ENCODE measurements around the gene RRP7A.
"Not testable (repeated sequence)": the region's sequence is repeated elsewhere in the genome, so short reads cannot be mapped to it uniquely, and the experiment has no call there.

DNA sequence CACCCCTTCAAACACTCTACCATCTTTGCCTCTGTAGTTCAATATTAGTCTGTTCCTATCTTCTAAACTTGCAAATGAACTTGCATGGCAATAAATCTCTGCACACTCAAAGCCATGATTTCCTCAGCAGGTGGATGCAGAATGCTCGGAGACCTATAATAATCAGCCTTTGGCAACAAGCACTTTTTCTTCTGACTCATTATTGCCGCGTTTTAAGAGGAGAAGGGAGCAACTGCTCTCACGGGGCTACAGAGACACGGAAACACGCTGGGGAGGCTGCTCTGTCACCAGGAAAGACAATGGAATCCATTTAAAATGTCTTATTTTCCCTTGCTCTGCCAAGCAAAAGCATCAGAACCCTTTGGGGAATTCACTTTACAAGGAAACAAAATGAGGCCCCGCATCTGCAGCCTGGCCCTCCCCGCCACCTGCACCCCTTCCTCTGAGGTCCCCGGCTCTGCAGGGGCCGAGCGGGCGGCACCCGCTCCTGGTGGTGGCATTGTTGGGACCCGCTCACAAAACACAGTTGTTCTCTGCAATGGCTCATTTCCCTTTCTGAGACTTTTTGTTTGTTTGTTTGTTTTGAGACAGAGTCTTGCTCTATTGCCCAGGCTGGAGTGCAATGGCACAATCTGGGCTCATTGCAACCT lies 15.6 kb upstream of the RRP7A start:
- TF ChIP-seq, protein P1, sequence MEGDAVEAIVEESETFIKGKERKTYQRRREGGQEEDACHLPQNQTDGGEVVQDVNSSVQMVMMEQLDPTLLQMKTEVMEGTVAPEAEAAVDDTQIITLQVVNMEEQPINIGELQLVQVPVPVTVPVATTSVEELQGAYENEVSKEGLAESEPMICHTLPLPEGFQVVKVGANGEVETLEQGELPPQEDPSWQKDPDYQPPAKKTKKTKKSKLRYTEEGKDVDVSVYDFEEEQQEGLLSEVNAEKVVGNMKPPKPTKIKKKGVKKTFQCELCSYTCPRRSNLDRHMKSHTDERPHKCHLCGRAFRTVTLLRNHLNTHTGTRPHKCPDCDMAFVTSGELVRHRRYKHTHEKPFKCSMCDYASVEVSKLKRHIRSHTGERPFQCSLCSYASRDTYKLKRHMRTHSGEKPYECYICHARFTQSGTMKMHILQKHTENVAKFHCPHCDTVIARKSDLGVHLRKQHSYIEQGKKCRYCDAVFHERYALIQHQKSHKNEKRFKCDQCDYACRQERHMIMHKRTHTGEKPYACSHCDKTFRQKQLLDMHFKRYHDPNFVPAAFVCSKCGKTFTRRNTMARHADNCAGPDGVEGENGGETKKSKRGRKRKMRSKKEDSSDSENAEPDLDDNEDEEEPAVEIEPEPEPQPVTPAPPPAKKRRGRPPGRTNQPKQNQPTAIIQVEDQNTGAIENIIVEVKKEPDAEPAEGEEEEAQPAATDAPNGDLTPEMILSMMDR (IDR thresholded peaks at IDR 0.05) = not testable (repeated sequence)
- not testable (repeated sequence) for TF ChIP-seq EZH2 (IDR thresholded peaks at IDR 0.05; ENCODE audit: borderline replicate concordance, insufficient read depth, low read depth, low read length, poor library complexity, severe bottlenecking)

Data from B cell (primary cell).